PC-9 (cell line): ENCODE measurements around the gene RASGEF1B. TPM values are rescaled to one million over a fixed set of nuclear protein-coding genes. Genes with fewer than 3 reads are reported as not detected.

Experiments used
- BruUV-seq: library from RNA; stranded (reverse); fragments of 400-500 nt; replicated peaks from 2 replicates; lab custom pipeline; 2021; lab: Mats Ljungman, UMichigan
- CTCF ChIA-PET: fragments of 300-600 bp; sonication (Branson Sonifier 250); formaldehyde crosslinking; loops from one replicate; lab custom pipeline; 2022; ENCODE audit warnings: antibody characterized with exemption; lab: Charles Lee
- POLR2A ChIA-PET: fragments of 300-600 bp; sonication (Branson Sonifier 250); formaldehyde crosslinking; loops from one replicate; lab custom pipeline; 2022; ENCODE audit warnings: antibody characterized with exemption; ENCODE audit not compliant: unreplicated experiment; lab: Charles Lee
- DNase-seq, 2 experiments: peaks; one replicate each; pipeline versions ENCODE4 v3.0.0 to v3.0.0-alpha.2; 2015 to 2022; ENCODE audit warnings: mixed read lengths in 1 of 2
- H2AFZ ChIP-seq: fragments of 200-600 bp; sonication (generic); 2 replicates; pipeline ENCODE4 v1.8.1; 2017; ENCODE audit warnings: antibody characterized with exemption
- H3F3A ChIP-seq: fragments of 200-600 bp; sonication (generic); 2 replicates; pipeline ENCODE4 v1.8.1; 2017; ENCODE audit warnings: antibody characterized with exemption, mild to moderate bottlenecking, low read depth; ENCODE audit not compliant: insufficient read depth
- H3K27ac ChIP-seq: fragments of 200-600 bp; sonication (generic); 2 replicates; pipeline ENCODE4 v1.6.1; 2016; ENCODE audit warnings: mixed run types
- H3K27me3 ChIP-seq: fragments of 200-600 bp; sonication (generic); 2 replicates; pipeline ENCODE4 v1.6.1; 2016; ENCODE audit warnings: low read depth, mixed run types; ENCODE audit not compliant: insufficient read depth
- H3K36me3 ChIP-seq: fragments of 200-600 bp; sonication (generic); 2 replicates; pipeline ENCODE4 v1.6.1; 2016; ENCODE audit warnings: low read depth, mixed run types
- H3K4me1 ChIP-seq: fragments of 200-600 bp; sonication (generic); replicated peaks from 2 replicates; pipeline ENCODE4 v1.6.1; 2016; ENCODE audit warnings: mixed run types; ENCODE audit not compliant: insufficient read depth
- H3K4me2 ChIP-seq: fragments of 200-600 bp; sonication (generic); 2 replicates; pipeline ENCODE4 v1.6.1; 2017; ENCODE audit warnings: mixed run types
- H3K4me3 ChIP-seq: fragments of 200-600 bp; sonication (generic); 2 replicates; pipeline ENCODE4 v1.6.1; 2016; ENCODE audit warnings: mixed run types
- H3K79me2 ChIP-seq: fragments of 200-600 bp; sonication (generic); 2 replicates; pipeline ENCODE4 v1.6.1; 2017; ENCODE audit warnings: low read depth, mixed run types
- H3K9me2 ChIP-seq: fragments of 200-600 bp; sonication (generic); 2 replicates; pipeline ENCODE4 v1.8.1; 2017; ENCODE audit warnings: mild to moderate bottlenecking; ENCODE audit not compliant: insufficient read depth
- H3K9me3 ChIP-seq: fragments of 200-600 bp; sonication (generic); 2 replicates; pipeline ENCODE4 v1.8.1; 2016; ENCODE audit warnings: low read depth; ENCODE audit not compliant: insufficient read depth
- H4K20me1 ChIP-seq: fragments of 200-600 bp; sonication (generic); 2 replicates; pipeline ENCODE4 v1.8.1; 2017; ENCODE audit not compliant: insufficient read depth
- CTCF ChIP-seq: fragments of 200-600 bp; sonication (generic); conservative IDR thresholded peaks from 2 replicates; pipeline ENCODE4 v1.6.1; 2017; ENCODE audit warnings: mixed run types, antibody characterized with exemption, mild to moderate bottlenecking, moderate library complexity
- EZH2 ChIP-seq: fragments of 200-600 bp; sonication (generic); IDR thresholded peaks from 2 replicates; pipeline ENCODE4 v1.8.0; 2017; ENCODE audit warnings: antibody characterized with exemption, low read depth
- intact Hi-C: fragments of 100-400 bp; cut with micrococcal nuclease; formaldehyde crosslinking; loops from one replicate; pipeline ENCODE4 v1.10.0; 2022; ENCODE audit not compliant: unreplicated experiment
- total RNA-seq: library from RNA; stranded (reverse); gene quantifications from 2 replicates; pipeline ENCODE4 v1.2.3, GENCODE V29; 2021

Gene RASGEF1B
- total RNA-seq, 1 experiment from 2014 or later, result 1.0 TPM

- no peaks in the 10 kb centered on the region for H3K36me3 ChIP-seq
- intact Hi-C loops, result no loop called here
- TF ChIP-seq EZH2 (no peak), CTCF (no peak)
- CTCF ChIA-PET, result no interaction called here
- H3K9me3 ChIP-seq, result no peaks in the 10 kb centered on the region
- no peaks in the 10 kb centered on the region for H3K4me1 ChIP-seq
- H3K27ac ChIP-seq, result no peak overlapping the region
- no peak overlapping the region for H3K4me2 ChIP-seq
- no peak overlapping the region for H2AFZ ChIP-seq
- no peaks in the 10 kb centered on the region for H3K9me2 ChIP-seq
- no peaks in the 10 kb centered on the region for H3F3A ChIP-seq
- H3K79me2 ChIP-seq, result no peaks in the 10 kb centered on the region
- DNase-seq, result no peak
- no TSS peak for BruUV-seq
- no peak overlapping the region for H3K4me3 ChIP-seq
- no peaks in the 10 kb centered on the region for H3K27me3 ChIP-seq
- H4K20me1 ChIP-seq, result no peaks in the 10 kb centered on the region
- POLR2A ChIA-PET, result no interaction called here
These were observed 61.0 kb downstream of the RASGEF1B start for GRCh38 chr4:81410680-81411079.

GRCh38 chr4:81409836-81410235, 61.9 kb downstream of the RASGEF1B start:
- DNase-seq, result no peak
- H3K27me3 ChIP-seq, result no peaks in the 10 kb centered on the region
- no peak overlapping the region for H3K4me3 ChIP-seq
- no peaks in the 10 kb centered on the region for H4K20me1 ChIP-seq
- no peaks in the 10 kb centered on the region for H3K79me2 ChIP-seq
- no peaks in the 10 kb centered on the region for H3K4me1 ChIP-seq
- intact Hi-C loops, result loop anchor here (5.0 to 10.0 kb wide), 2 partner anchors 225 to 952 kb away; no protein-coding TSS in a partner anchor
- H2AFZ ChIP-seq, result no peak overlapping the region
- no peaks in the 10 kb centered on the region for H3K9me2 ChIP-seq
- H3K4me2 ChIP-seq, result no peak overlapping the region
- POLR2A ChIA-PET, result no interaction called here
- H3K27ac ChIP-seq, result no peak overlapping the region
- no peaks in the 10 kb centered on the region for H3K9me3 ChIP-seq
- no peak for TF ChIP-seq EZH2
- no peak for TF ChIP-seq CTCF
- H3F3A ChIP-seq, result no peaks in the 10 kb centered on the region
- H3K36me3 ChIP-seq, result no peaks in the 10 kb centered on the region
- CTCF ChIA-PET, result no interaction called here
- no TSS peak for BruUV-seq

GRCh38 chr4:81408341-81408740, 63.4 kb downstream of the RASGEF1B start:
- H3K27ac ChIP-seq, result no peak overlapping the region
- H3K9me3 ChIP-seq, result no peaks in the 10 kb centered on the region
- no peak overlapping the region for H2AFZ ChIP-seq
- ChIA-PET CTCF (interaction anchor here (0.5 kb wide), 1 partner anchor 61 kb away, joined by 4 read pairs; no protein-coding TSS in a partner anchor), POLR2A (no interaction called here)
- H3K4me2 ChIP-seq, result no peak overlapping the region
- no peaks in the 10 kb centered on the region for H3K27me3 ChIP-seq
- H3K79me2 ChIP-seq, result no peaks in the 10 kb centered on the region
- H3K36me3 ChIP-seq, result no peaks in the 10 kb centered on the region
- no peaks in the 10 kb centered on the region for H3F3A ChIP-seq
- DNase-seq, result no peak
- H3K4me1 ChIP-seq, result no peaks in the 10 kb centered on the region
- no peaks in the 10 kb centered on the region for H4K20me1 ChIP-seq
- TF ChIP-seq CTCF (no peak), EZH2 (no peak)
- intact Hi-C loops, result loop anchor here (5.0 to 10.0 kb wide), 2 partner anchors 226 to 954 kb away; no protein-coding TSS in a partner anchor
- no peaks in the 10 kb centered on the region for H3K9me2 ChIP-seq
- BruUV-seq, result no TSS peak
- H3K4me3 ChIP-seq, result no peak overlapping the region
